GM12892 (cell line): ENCODE data around the gene PHLPP1.

Experiments
- POLR2A ChIP-seq: IDR thresholded peaks from 2 replicates; pipeline ENCODE4 v1.6.1; 2011; ENCODE audit warnings: low read depth, low read length, control low read depth
- TAF1 ChIP-seq: IDR thresholded peaks from 2 replicates; pipeline ENCODE4 v1.6.1; 2011; ENCODE audit warnings: low read depth, mild to moderate bottlenecking, control low read depth, low read length, borderline replicate concordance

DNA sequence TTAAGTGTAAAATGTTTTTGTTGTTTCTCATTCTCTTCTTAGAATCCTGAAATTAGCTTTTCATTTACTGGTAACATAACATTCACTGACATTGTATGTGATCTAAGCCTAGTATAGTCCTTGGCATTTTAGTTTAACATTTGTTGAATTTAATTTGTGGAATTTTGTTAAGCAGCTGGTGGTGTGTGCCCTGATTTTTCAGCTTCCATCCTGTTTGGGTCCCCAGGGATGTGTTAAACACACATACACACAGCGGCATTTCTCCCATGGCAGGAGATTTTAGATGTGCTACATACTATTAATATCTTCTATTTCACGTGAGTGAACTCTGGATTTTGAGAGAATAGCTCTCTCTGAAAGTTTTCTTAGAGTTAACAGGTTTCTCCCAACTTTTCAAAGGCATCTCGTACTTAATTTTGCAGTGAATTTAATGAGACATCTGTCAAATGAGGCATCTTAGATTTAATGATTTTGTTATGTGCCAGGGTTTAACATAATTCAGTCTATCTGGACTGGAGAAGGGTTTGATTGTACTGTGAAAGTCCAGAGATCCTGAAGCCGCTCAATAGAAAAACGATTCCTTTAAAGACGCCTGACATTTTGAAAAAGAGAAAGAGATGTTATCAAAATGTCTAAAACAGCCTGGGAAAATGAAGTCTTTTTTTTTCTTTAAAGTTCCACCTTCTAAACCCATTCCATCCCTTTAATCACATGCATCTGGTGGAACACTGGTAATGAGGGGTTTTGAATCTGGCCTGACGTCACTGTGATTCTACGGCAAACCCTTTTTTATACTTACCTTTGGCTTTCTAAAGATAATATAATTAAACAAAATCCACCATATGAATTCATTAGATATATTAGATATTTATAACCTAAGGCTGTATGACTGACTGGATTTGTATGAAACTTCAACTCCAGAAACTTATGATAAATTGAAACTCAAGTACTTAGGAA, 6.8 kb downstream of the PHLPP1 start:
- no peak for TF ChIP-seq POLR2A
- no peak for TF ChIP-seq TAF1
